Activated T-cell treated with anti-CD3 and anti-CD28 coated beads, Interleukin-2, amount 50 U/mL, for 4 hours (primary cell): ENCODE measurements around the gene ZNF292. TPM values are rescaled to one million over a fixed set of nuclear protein-coding genes. Genes with fewer than 3 reads are reported as not detected.
A peak's percentile ranks its signal among the peaks of the same experiment; 100 is the strongest.
"Not testable (repeated sequence)": the region's sequence is repeated elsewhere in the genome, so short reads cannot be mapped to it uniquely, and the experiment has no call there.

Experiments used
- ATAC-seq, 2 donors: fragments of 200-7000 bp; cut with Tn5 transposase; one replicate each; pipeline ENCODE4 v1.10.0; 2021
- DNase-seq: peaks from one replicate; pipeline ENCODE4 v3.0.0-alpha.2; 2020
- H3K27me3 Mint-ChIP-seq: one replicate; pipeline ENCODE4 v1.8.0; 2021; ENCODE audit warnings: low read depth, mixed read lengths
- H3K36me3 Mint-ChIP-seq: one replicate; pipeline ENCODE4 v1.8.0; 2022; ENCODE audit warnings: mixed read lengths; ENCODE audit not compliant: insufficient read depth
- H3K4me1 Mint-ChIP-seq: one replicate; pipeline ENCODE4 v1.8.0; 2021; ENCODE audit warnings: low read depth, mixed read lengths
- H3K4me3 Mint-ChIP-seq: one replicate; pipeline ENCODE4 v1.8.0; 2021; ENCODE audit warnings: mild to moderate bottlenecking, moderate library complexity, mixed read lengths
- H3K9me3 Mint-ChIP-seq: one replicate; pipeline ENCODE4 v1.8.0; 2021; ENCODE audit warnings: mixed read lengths
- total RNA-seq, 3 donors: library from RNA; stranded (reverse); gene quantifications; one replicate each; pipeline ENCODE4 v1.2.1, GENCODE V29; 2021

The ZNF292 gene
- total RNA-seq, result 10 to 100 TPM; 26.5 to 46.3 (median 38.2) TPM

GRCh38 chr6:87154993-87155841, at the start of gene ZNF292:
TSS of gene ZNF292 (plus strand) at chr6:87155565. CDS start at chr6:87155592, 27 bp downstream.
- ATAC-seq, result peak; percentile 78 to 81
- H3K4me1 Mint-ChIP-seq, result peaks cover 50% of the 10 kb centered on the region

GRCh38 chr6:87105823-87106222, 49.5 kb upstream of the ZNF292 start:
- Mint-ChIP-seq H3K9me3 (no peaks in the 10 kb centered on the region), H3K36me3 (no peaks in the 10 kb centered on the region), H3K4me1 (no peaks in the 10 kb centered on the region), H3K27me3 (peaks cover 5% of the 10 kb centered on the region), H3K4me3 (no peak overlapping the region)
- no peak for DNase-seq
- no peak for ATAC-seq

More at GRCh38 chr6:87154993-87155841, at the start of gene ZNF292:
- peak; percentile 91 for DNase-seq
- Mint-ChIP-seq H3K27me3 (no peaks in the 10 kb centered on the region), H3K4me3 (peak within 1 kb of the TSS; percentile 98), H3K9me3 (no peaks in the 10 kb centered on the region), H3K36me3 (peaks cover 17% of the 10 kb centered on the region)

- Mint-ChIP-seq H3K4me1 (peaks cover 2% of the 10 kb centered on the region), H3K36me3 (no peaks in the 10 kb centered on the region), H3K9me3 (no peaks in the 10 kb centered on the region), H3K4me3 (no peak overlapping the region), H3K27me3 (peaks cover 7% of the 10 kb centered on the region)
- DNase-seq (no peak), ATAC-seq (no peak)
Measured at GRCh38 chr6:87110636-87111035, 44.7 kb upstream of the ZNF292 start.

- Mint-ChIP-seq H3K4me1 (peaks cover 3% of the 10 kb centered on the region), H3K9me3 (no peaks in the 10 kb centered on the region), H3K36me3 (no peaks in the 10 kb centered on the region), H3K27me3 (peaks cover 9% of the 10 kb centered on the region), H3K4me3 (no peak overlapping the region)
- DNase-seq (no peak), ATAC-seq (peak; percentile 88 to 90)
Measured at GRCh38 chr6:87115402-87116135, 39.8 kb upstream of the ZNF292 start.

GRCh38 chr6:87116922-87117321, 38.4 kb upstream of the ZNF292 start:
- no peak for DNase-seq
- no peaks in the 10 kb centered on the region for H3K9me3 Mint-ChIP-seq
- no peak for ATAC-seq
- H3K4me1 Mint-ChIP-seq, result peaks cover 3% of the 10 kb centered on the region
- no peaks in the 10 kb centered on the region for H3K36me3 Mint-ChIP-seq
- H3K4me3 Mint-ChIP-seq, result no peak overlapping the region
- peaks cover 14% of the 10 kb centered on the region for H3K27me3 Mint-ChIP-seq

- ATAC-seq (no peak), DNase-seq (no peak)
- no peaks in the 10 kb centered on the region for H3K36me3 Mint-ChIP-seq
- H3K9me3 Mint-ChIP-seq, result no peaks in the 10 kb centered on the region
- H3K27me3 Mint-ChIP-seq, result peaks cover 17% of the 10 kb centered on the region
- H3K4me1 Mint-ChIP-seq, result peaks cover 3% of the 10 kb centered on the region
- H3K4me3 Mint-ChIP-seq, result no peak overlapping the region
Measured at GRCh38 chr6:87118054-87118453, 37.3 kb upstream of the ZNF292 start.

GRCh38 chr6:87122477-87122876, 32.9 kb upstream of the ZNF292 start:
- no peaks in the 10 kb centered on the region for H3K4me1 Mint-ChIP-seq
- H3K9me3 Mint-ChIP-seq, result no peaks in the 10 kb centered on the region
- no peak overlapping the region for H3K4me3 Mint-ChIP-seq
- DNase-seq, result no peak
- H3K36me3 Mint-ChIP-seq, result no peaks in the 10 kb centered on the region
- ATAC-seq, result no peak
- H3K27me3 Mint-ChIP-seq, result peaks cover 25% of the 10 kb centered on the region

GRCh38 chr6:87124074-87124473, 31.3 kb upstream of the ZNF292 start:
- no peaks in the 10 kb centered on the region for H3K9me3 Mint-ChIP-seq
- H3K36me3 Mint-ChIP-seq, result no peaks in the 10 kb centered on the region
- ATAC-seq, result no peak
- no peak for DNase-seq
- peaks cover 25% of the 10 kb centered on the region for H3K27me3 Mint-ChIP-seq
- H3K4me3 Mint-ChIP-seq, result no peak overlapping the region
- no peaks in the 10 kb centered on the region for H3K4me1 Mint-ChIP-seq

- Mint-ChIP-seq H3K27me3 (peaks cover 17% of the 10 kb centered on the region), H3K9me3 (peaks cover 5% of the 10 kb centered on the region), H3K4me3 (no peak overlapping the region), H3K36me3 (no peaks in the 10 kb centered on the region), H3K4me1 (no peaks in the 10 kb centered on the region)
- DNase-seq (no peak), ATAC-seq (no peak)
Measured at GRCh38 chr6:87126501-87126900, 28.9 kb upstream of the ZNF292 start.

- Mint-ChIP-seq H3K36me3 (no peaks in the 10 kb centered on the region), H3K4me3 (no peak overlapping the region), H3K27me3 (peaks cover 8% of the 10 kb centered on the region), H3K4me1 (no peaks in the 10 kb centered on the region), H3K9me3 (peaks cover 7% of the 10 kb centered on the region)
- ATAC-seq (no peak), DNase-seq (no peak)
Measured at GRCh38 chr6:87127737-87128136, 27.6 kb upstream of the ZNF292 start.

- no peak overlapping the region for H3K4me3 Mint-ChIP-seq
- H3K4me1 Mint-ChIP-seq, result peaks cover 2% of the 10 kb centered on the region
- peaks cover 8% of the 10 kb centered on the region for H3K27me3 Mint-ChIP-seq
- DNase-seq (no peak), ATAC-seq (no peak)
- H3K36me3 Mint-ChIP-seq, result no peaks in the 10 kb centered on the region
- H3K9me3 Mint-ChIP-seq, result no peaks in the 10 kb centered on the region
Measured at GRCh38 chr6:87136963-87137362, 18.4 kb upstream of the ZNF292 start.

- no peaks in the 10 kb centered on the region for H3K36me3 Mint-ChIP-seq
- DNase-seq (peak; percentile 26), ATAC-seq (peak; percentile 73 to 76)
- peaks cover 8% of the 10 kb centered on the region for H3K27me3 Mint-ChIP-seq
- no peak overlapping the region for H3K4me3 Mint-ChIP-seq
- peaks cover 2% of the 10 kb centered on the region for H3K4me1 Mint-ChIP-seq
- H3K9me3 Mint-ChIP-seq, result no peaks in the 10 kb centered on the region
Measured at GRCh38 chr6:87139236-87139635, 16.1 kb upstream of the ZNF292 start.

- not testable (repeated sequence) for H3K4me1 Mint-ChIP-seq, ATAC-seq, H3K36me3 Mint-ChIP-seq, DNase-seq, H3K9me3 Mint-ChIP-seq, H3K4me3 Mint-ChIP-seq, H3K27me3 Mint-ChIP-seq
Measured at GRCh38 chr6:87139927-87140326, 15.4 kb upstream of the ZNF292 start.

GRCh38 chr6:87146363-87146762, 9.0 kb upstream of the ZNF292 start:
- Mint-ChIP-seq H3K9me3 (no peaks in the 10 kb centered on the region), H3K4me3 (peak overlapping the region; percentile 9), H3K27me3 (peaks cover 5% of the 10 kb centered on the region), H3K4me1 (peaks cover under 1% of the 10 kb centered on the region), H3K36me3 (no peaks in the 10 kb centered on the region)
- ATAC-seq (no peak), DNase-seq (no peak)

- H3K36me3 Mint-ChIP-seq, result peaks cover 1% of the 10 kb centered on the region
- peaks cover 28% of the 10 kb centered on the region for H3K4me1 Mint-ChIP-seq
- H3K4me3 Mint-ChIP-seq, result no peak overlapping the region
- H3K9me3 Mint-ChIP-seq, result no peaks in the 10 kb centered on the region
- no peak for ATAC-seq
- no peaks in the 10 kb centered on the region for H3K27me3 Mint-ChIP-seq
- DNase-seq, result no peak
Measured at GRCh38 chr6:87150406-87150805, 5.0 kb upstream of the ZNF292 start.
